Superior temporal gyrus (tissue), 1 donor: ENCODE measurements around the gene FGF11.
A peak's percentile ranks its signal among the peaks of the same experiment; 100 is the strongest.

Experiments used
- DNase-seq: peaks from one replicate; pipeline ENCODE4 v3.0.0-alpha.2; 2016; ENCODE audit errors: extremely low spot score

FGF11 gene

GRCh38 chr17:7439462-7440112, at the start of gene FGF11:
Gene FGF11 (plus strand): TSS chr17:7439512. CDS start chr17:7439621, 109 bp downstream.
- DNase-seq = no peak

GRCh38 chr17:7389924-7390910, 49.1 kb upstream of the FGF11 start:
- DNase-seq = no peak

GRCh38 chr17:7391307-7391706, 48.0 kb upstream of the FGF11 start:
- DNase-seq = no peak

GRCh38 chr17:7392696-7393612, 46.4 kb upstream of the FGF11 start:
- no peak for DNase-seq

- DNase-seq = no peak
These were observed 45.5 kb upstream of the FGF11 start for GRCh38 chr17:7393613-7394451.

GRCh38 chr17:7394452-7395191, 44.7 kb upstream of the FGF11 start, which contains the start of gene PLSCR3:
Gene PLSCR3 (minus strand): TSS chr17:7394525. CDS start chr17:7394110, 415 bp downstream.
- DNase-seq = peak; percentile 73

- no peak for DNase-seq
These were observed 43.2 kb upstream of the FGF11 start for GRCh38 chr17:7396147-7396546.

- DNase-seq = no peak
These were observed 40.7 kb upstream of the FGF11 start for GRCh38 chr17:7398612-7399011.

- no peak for DNase-seq
These were observed 36.1 kb upstream of the FGF11 start for GRCh38 chr17:7403043-7403726.

- DNase-seq = no peak
These were observed 35.7 kb upstream of the FGF11 start for GRCh38 chr17:7403727-7403976.

- peak; percentile 99 for DNase-seq
These were observed 35.2 kb upstream of the FGF11 start, which contains the start of gene TMEM256 for GRCh38 chr17:7403977-7404736. Gene TMEM256 (minus strand): TSS chr17:7404097. CDS start chr17:7404084, 13 bp downstream.

- no peak for DNase-seq
These were observed 34.5 kb upstream of the FGF11 start for GRCh38 chr17:7404737-7405349.

- no peak for DNase-seq
These were observed 33.7 kb upstream of the FGF11 start for GRCh38 chr17:7405350-7406234.

GRCh38 chr17:7406235-7406825, 33.0 kb upstream of the FGF11 start:
- DNase-seq = no peak

GRCh38 chr17:7407082-7407481, 32.2 kb upstream of the FGF11 start:
- no peak for DNase-seq

- DNase-seq = no peak
These were observed 31.6 kb upstream of the FGF11 start, which contains the start of gene NLGN2 for GRCh38 chr17:7407485-7408251. Gene NLGN2 (plus strand): TSS chr17:7407845. CDS start chr17:7408256, 411 bp downstream.
